HCT116 (cell line): ENCODE results near the gene FHDC1. TPM values are rescaled to one million over a fixed set of nuclear protein-coding genes. Genes with fewer than 3 reads are reported as not detected.

Experiments
- ATAC-seq: fragments of 200-7000 bp; cut with Tn5 transposase; 2 replicates; pipeline ENCODE4 v1.9.1; 2020; ENCODE audit warnings: mild to moderate bottlenecking, moderate library complexity
- BruUV-seq: library from RNA; stranded (reverse); fragments of 400-500 nt; replicated peaks from 2 replicates; lab custom pipeline; 2021; lab: Mats Ljungman, UMichigan
- CTCF ChIA-PET: fragments of 300-600 bp; sonication (Branson Sonifier 250); formaldehyde crosslinking; loops from one replicate; lab custom pipeline; 2021; ENCODE audit warnings: antibody characterized with exemption; lab: Charles Lee
- POLR2A ChIA-PET: fragments of 300-600, 350-600 bp; sonication (Branson Sonifier 250); formaldehyde crosslinking; loops from one replicate; lab custom pipeline; 2021; ENCODE audit warnings: antibody characterized with exemption; lab: Charles Lee
- RAD21 ChIA-PET, 2 experiments: fragments of 300-600 bp; sonication (Branson Sonifier 250); formaldehyde crosslinking; loops; one replicate each; lab custom pipeline; 2023; ENCODE audit warnings: low total read pairs in 2 of 2; ENCODE audit not compliant: uncharacterized antibody in 2 of 2, unreplicated experiment in 2 of 2, low non-redundant PET in 1 of 2; lab: Charles Lee
- DNase-seq: peaks from one replicate; pipeline ENCODE4 v3.0.0-alpha.2; 2010; ENCODE audit warnings: low read depth, low spot score
- H2AFZ ChIP-seq: fragments of 200-600 bp; shearing (Covaris generic), sonication (generic); 2 replicates; pipeline ENCODE4 v1.6.1; 2017; ENCODE audit warnings: low read depth, mixed run types, mixed read lengths, antibody characterized with exemption, low read length; ENCODE audit not compliant: poor library complexity, severe bottlenecking
- H3K27ac ChIP-seq: 2 replicates; pipeline ENCODE4 v1.5.1; 2012; ENCODE audit warnings: low read depth, low read length
- H3K27me3 ChIP-seq: fragments of 200-600 bp; sonication (generic); 2 replicates; pipeline ENCODE4 v1.6.1; 2016; ENCODE audit warnings: mixed run types, low read length, mixed read lengths; ENCODE audit not compliant: insufficient read depth
- H3K36me3 ChIP-seq, 2 experiments: fragments of 200-500 bp in 1 of 2; fragments of 200-600 bp in 1 of 2; sonication (Bioruptor generic) in 1 of 2; sonication (generic) in 1 of 2; 2 replicates each; pipeline versions ENCODE4 v1.5.1 to v1.6.1; 2014 to 2016; ENCODE audit warnings: low read length in 2 of 2, inconsistent platforms in 1 of 2, mixed read lengths in 1 of 2, mixed run types in 1 of 2; ENCODE audit not compliant: insufficient read depth in 2 of 2, control insufficient read depth in 1 of 2
- H3K4me1 ChIP-seq, 2 experiments: fragments of 200-600 bp in 1 of 2; sonication (generic) in 1 of 2; 2 replicates each; pipeline versions ENCODE4 v1.5.1 to v1.6.1; 2012 to 2017; ENCODE audit warnings: low read length in 2 of 2, inconsistent platforms in 1 of 2, mild to moderate bottlenecking in 1 of 2, mixed read lengths in 1 of 2, mixed run types in 1 of 2, moderate library complexity in 1 of 2; ENCODE audit not compliant: insufficient read depth in 2 of 2, control insufficient read depth in 1 of 2
- H3K4me2 ChIP-seq: fragments of 200-600 bp; sonication (generic); 2 replicates; pipeline ENCODE4 v1.6.1; 2017; ENCODE audit warnings: mixed run types, low read length, mixed read lengths
- H3K4me3 ChIP-seq, 2 experiments: fragments of 200-600 bp in 1 of 2; sonication (generic) in 1 of 2; replicated peaks in 1 of 2; 2 replicates each; pipeline ENCODE4 v1.5.1; 2011 to 2016; ENCODE audit warnings: low read length in 2 of 2, control low read depth in 1 of 2, low read depth in 1 of 2, mild to moderate bottlenecking in 1 of 2, mixed read lengths in 1 of 2, mixed run types in 1 of 2
- H3K79me2 ChIP-seq: fragments of 200-600 bp; sonication (generic); 2 replicates; pipeline ENCODE4 v1.6.1; 2017; ENCODE audit warnings: mild to moderate bottlenecking, mixed run types, low read length, moderate library complexity, mixed read lengths; ENCODE audit not compliant: insufficient read depth
- H3K9ac ChIP-seq: fragments of 200-600 bp; sonication (generic); 2 replicates; pipeline ENCODE4 v1.6.1; 2016; ENCODE audit warnings: low read length, mixed read lengths
- H3K9me2 ChIP-seq: fragments of 200-600 bp; sonication (generic), shearing (Covaris generic); 2 replicates; pipeline ENCODE4 v1.6.1; 2017; ENCODE audit warnings: mixed run types, mild to moderate bottlenecking, moderate library complexity; ENCODE audit not compliant: insufficient read depth
- H3K9me3 ChIP-seq, 2 experiments: fragments of 200-500 bp in 1 of 2; fragments of 200-600 bp in 1 of 2; sonication (Bioruptor generic) in 1 of 2; sonication (generic) in 1 of 2; 2 replicates each; pipeline ENCODE4 v1.6.1; 2014 to 2017; ENCODE audit warnings: low read length in 2 of 2, mixed read lengths in 2 of 2, inconsistent platforms in 1 of 2, low read depth in 1 of 2, mild to moderate bottlenecking in 1 of 2, mixed run types in 1 of 2, moderate library complexity in 1 of 2; ENCODE audit not compliant: control insufficient read depth in 1 of 2, insufficient read depth in 1 of 2
- H4K20me1 ChIP-seq: fragments of 200-600 bp; sonication (generic), shearing (Covaris generic); 2 replicates; pipeline ENCODE4 v1.6.1; 2017; ENCODE audit warnings: mixed run types, mild to moderate bottlenecking, moderate library complexity; ENCODE audit not compliant: insufficient read depth
- CBX3 ChIP-seq: IDR thresholded peaks from 2 replicates; pipeline ENCODE4 v1.6.1; 2012; ENCODE audit warnings: low read depth
- EZH2 ChIP-seq: fragments of 200-600 bp; sonication (generic); IDR thresholded peaks from 2 replicates; pipeline ENCODE4 v1.6.1; 2017; ENCODE audit warnings: antibody characterized with exemption, mixed run types
- EZH2phosphoT487 ChIP-seq: fragments of 200-600 bp; IDR thresholded peaks from 2 replicates; pipeline ENCODE4 v1.6.1; 2018; ENCODE audit warnings: antibody characterized with exemption, borderline replicate concordance
- FOSL1 ChIP-seq: IDR thresholded peaks from 2 replicates; pipeline ENCODE4 v1.6.1; 2012; ENCODE audit warnings: low read depth
- JUND ChIP-seq: IDR thresholded peaks from 2 replicates; pipeline ENCODE4 v1.6.1; 2012
- POLR2A ChIP-seq: IDR thresholded peaks from 2 replicates; pipeline ENCODE4 v1.7.0; 2011; ENCODE audit warnings: borderline replicate concordance; ENCODE audit not compliant: insufficient read depth, insufficient read length; ENCODE audit errors: extremely low read depth
- POLR2AphosphoS5 ChIP-seq: IDR thresholded peaks from 2 replicates; pipeline ENCODE4 v1.6.1; 2011; ENCODE audit warnings: mild to moderate bottlenecking, low read depth, low read length, moderate library complexity
- RAD21 ChIP-seq: IDR thresholded peaks from 2 replicates; pipeline ENCODE4 v1.6.1; 2012; ENCODE audit warnings: low read depth, mild to moderate bottlenecking
- REST ChIP-seq: IDR thresholded peaks from 2 replicates; pipeline ENCODE4 v1.6.1; 2012; ENCODE audit warnings: low read depth
- YY1 ChIP-seq: IDR thresholded peaks from 2 replicates; pipeline ENCODE4 v1.6.1; 2011; ENCODE audit warnings: low read length, low read depth, moderate library complexity, mild to moderate bottlenecking; ENCODE audit not compliant: insufficient replicate concordance; ENCODE audit errors: extremely low read depth
- ZFX ChIP-seq: fragments of 450-650 bp; IDR thresholded peaks from 2 replicates; pipeline ENCODE4 v1.6.1; 2017
- intact Hi-C: fragments of 100-400 bp; cut with micrococcal nuclease; formaldehyde crosslinking; loops from 2 replicates; pipeline ENCODE4 v1.10.0; 2022
- total RNA-seq: library from RNA; stranded (reverse); gene quantifications from one replicate; pipeline ENCODE4 v1.2.1, GENCODE V29; 2021; ENCODE audit not compliant: unreplicated experiment
- TF ChIP-seq, protein P1 (sequence below): IDR thresholded peaks from 2 replicates; pipeline ENCODE4 v1.6.1; 2012

FHDC1 gene
- total RNA-seq, 1 experiment from 2014 or later = 1.8 TPM

- no peaks in the 10 kb centered on the region for H4K20me1 ChIP-seq
- CTCF ChIA-PET = no interaction called here
- TF ChIP-seq FOSL1 (no peak), POLR2A (no peak), EZH2phosphoT487 (no peak), RAD21 (no peak), YY1 (no peak), EZH2 (no peak), ZFX (no peak), JUND (no peak), CBX3 (no peak), REST (no peak), POLR2AphosphoS5 (no peak)
- TF ChIP-seq, protein P1, sequence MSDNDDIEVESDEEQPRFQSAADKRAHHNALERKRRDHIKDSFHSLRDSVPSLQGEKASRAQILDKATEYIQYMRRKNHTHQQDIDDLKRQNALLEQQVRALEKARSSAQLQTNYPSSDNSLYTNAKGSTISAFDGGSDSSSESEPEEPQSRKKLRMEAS = no peak
- TF ChIP-seq, all 23 proteins: peak for 0
- BruUV-seq = no TSS peak
- Histone ChIP-seq H3K27me3 (no peaks in the 10 kb centered on the region), H3K4me1 (no peaks in the 10 kb centered on the region), H3K9me3 (no peaks in the 10 kb centered on the region), H3K9ac (no peak overlapping the region), H2AFZ (no peak overlapping the region), H3K4me3 (no peak overlapping the region), H3K27ac (no peak overlapping the region), H3K9me2 (no peaks in the 10 kb centered on the region), H3K4me2 (no peak overlapping the region), H3K36me3 (no peaks in the 10 kb centered on the region), H3K79me2 (no peaks in the 10 kb centered on the region)
- ATAC-seq (no peak), DNase-seq (no peak)
- RAD21 ChIA-PET = no interaction called here
- intact Hi-C loops = no loop called here
- POLR2A ChIA-PET = no interaction called here
Measured at GRCh38 chr4:153010146-153010545, 74.0 kb downstream of the FHDC1 start.
